HPDE6-E6E7 (cell line): ENCODE results near the gene KRTAP5-11.
"Not testable (repeated sequence)": the region's sequence is repeated elsewhere in the genome, so short reads cannot be mapped to it uniquely, and the experiment has no call there.

ENCODE experiments used
- DNase-seq: peaks from one replicate; pipeline ENCODE4 v3.0.0; 2011; ENCODE audit warnings: missing footprints; ENCODE audit errors: extremely low spot score

KRTAP5-11 gene

DNA sequence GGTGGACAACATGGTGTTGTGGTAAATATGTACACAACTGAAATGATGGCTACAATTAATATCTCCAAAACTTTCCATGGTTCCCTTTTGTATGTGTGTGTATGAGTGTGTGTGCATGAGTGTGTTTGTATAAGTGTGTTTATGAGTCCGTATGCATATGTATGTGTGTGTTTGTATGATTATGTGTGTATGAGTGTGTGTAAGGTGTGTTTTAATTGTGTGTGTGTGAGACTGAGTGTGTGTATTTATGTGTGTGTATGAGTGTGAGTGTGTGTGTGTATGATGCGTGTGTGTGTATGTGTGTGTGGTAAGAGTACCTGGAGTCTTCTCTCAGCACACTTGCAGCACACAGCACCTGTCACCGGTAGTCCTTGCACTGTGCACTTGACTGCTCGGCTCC is 26.7 kb downstream of the KRTAP5-11 start:
- no peak for DNase-seq

DNA sequence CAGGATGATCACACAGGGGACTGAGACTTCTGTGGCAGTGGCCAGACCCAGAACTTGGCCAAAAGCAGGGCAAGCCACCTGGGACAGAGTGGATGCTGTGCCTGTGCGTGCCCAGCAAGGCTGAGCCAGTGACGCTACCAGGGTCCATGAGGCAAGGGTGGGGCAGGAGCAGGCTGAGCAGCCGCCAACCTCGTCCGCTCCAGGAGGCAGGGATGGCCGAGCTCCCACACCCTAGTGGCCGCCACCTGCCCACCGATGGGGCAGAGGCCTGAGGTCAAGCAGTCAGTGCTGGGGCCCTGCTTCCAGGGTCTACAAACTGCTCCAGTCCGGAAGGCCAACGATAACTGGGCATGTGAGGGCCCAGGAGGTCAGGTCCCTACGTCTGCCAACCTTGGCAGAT is 27.2 kb downstream of the KRTAP5-11 start:
- DNase-seq = no peak

DNA sequence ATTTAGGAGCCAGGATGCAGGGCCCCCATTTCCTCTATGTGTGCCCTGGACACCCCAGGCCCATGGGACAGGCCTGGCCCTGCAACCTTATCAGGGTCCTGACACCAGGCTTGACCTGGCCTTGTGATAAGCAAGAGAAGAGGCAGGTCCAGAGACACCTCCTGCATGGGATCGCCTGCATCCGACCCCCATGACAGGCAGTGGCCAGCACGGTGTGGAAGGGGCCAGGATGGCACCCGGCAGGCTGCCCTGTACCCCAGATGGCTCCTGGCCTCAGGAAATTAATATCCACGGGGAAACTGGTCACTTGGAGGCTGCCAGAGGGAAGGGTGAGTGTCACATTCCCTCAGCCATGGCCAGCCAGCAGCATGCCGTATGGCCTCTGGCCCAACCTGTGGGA is 27.7 kb downstream of the KRTAP5-11 start:
- DNase-seq = no peak

DNA sequence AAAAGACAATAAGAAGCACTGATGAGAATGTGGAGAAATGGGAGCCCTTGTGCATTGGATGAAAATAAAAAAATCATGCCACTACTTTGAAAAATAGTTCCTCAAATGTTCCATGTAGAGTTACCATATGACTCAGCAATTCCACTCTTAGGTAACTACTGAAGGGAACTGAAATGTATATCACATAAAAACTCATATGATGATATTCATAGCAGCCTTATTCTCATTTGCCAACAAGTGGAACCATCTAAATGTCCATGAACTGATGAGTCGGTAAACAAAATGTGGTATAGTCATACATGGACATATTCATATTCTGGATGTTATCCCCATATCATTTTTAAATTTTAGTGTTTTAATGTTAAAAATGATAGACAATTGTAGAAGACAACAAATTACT is 31.0 kb downstream of the KRTAP5-11 start:
- no peak for DNase-seq

- no peak for DNase-seq
Measured at GRCh38 chr11:71548716-71549151, 33.9 kb downstream of the KRTAP5-11 start.

DNA sequence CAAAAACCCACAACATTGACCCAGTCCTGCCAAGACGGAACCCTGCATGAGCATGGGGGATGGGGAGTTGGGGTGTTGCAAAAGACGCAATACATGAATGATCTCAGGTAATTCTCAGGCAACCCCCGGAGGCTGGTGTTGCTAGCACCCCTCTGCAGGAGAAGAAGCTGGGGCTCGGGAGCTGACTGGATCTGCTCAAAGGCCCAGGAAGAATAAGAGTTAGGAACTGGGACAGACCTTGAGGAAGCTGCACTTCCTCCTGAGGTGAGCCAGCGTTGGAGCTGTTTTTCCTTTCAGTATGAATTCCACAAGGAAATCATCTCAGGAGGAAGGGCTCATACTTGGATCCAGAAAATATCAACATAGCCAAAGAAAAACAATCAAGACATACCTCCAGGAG is 34.6 kb downstream of the KRTAP5-11 start, which contains the start of gene KRTAP5-9:
Gene KRTAP5-9, plus strand, starts transcription at position 301 of the 400 bp plus-strand sequence. CDS start 238 bp downstream, outside the sequence.
- no peak for DNase-seq

DNA sequence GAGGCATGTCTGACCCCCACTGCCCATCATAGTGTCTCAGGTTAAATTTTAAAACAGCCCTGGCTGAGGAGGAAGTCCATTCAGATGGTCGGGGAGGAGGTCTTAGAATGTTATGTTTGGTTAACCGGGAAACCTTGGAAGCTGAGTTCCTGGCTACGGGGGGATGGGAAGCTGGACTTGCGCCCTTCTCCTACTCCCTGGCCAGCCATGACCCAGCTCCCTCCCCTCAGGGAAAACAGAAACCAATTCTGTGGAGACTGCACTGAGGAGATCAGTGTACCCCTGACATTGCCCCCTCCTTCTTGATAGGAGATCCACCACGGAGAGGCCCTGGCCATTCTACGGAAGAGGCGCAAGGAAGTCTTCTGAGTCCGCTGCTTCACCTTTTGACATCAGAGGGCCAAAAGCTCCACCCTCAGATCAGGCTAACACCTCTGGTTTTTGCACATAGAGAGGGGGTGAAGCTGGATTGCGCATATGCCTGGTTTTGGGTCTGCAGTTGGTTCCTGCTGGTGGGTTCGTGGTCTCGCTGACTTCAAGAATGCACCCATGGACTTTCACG is 37.2 kb downstream of the KRTAP5-11 start:
- DNase-seq = no peak

DNA sequence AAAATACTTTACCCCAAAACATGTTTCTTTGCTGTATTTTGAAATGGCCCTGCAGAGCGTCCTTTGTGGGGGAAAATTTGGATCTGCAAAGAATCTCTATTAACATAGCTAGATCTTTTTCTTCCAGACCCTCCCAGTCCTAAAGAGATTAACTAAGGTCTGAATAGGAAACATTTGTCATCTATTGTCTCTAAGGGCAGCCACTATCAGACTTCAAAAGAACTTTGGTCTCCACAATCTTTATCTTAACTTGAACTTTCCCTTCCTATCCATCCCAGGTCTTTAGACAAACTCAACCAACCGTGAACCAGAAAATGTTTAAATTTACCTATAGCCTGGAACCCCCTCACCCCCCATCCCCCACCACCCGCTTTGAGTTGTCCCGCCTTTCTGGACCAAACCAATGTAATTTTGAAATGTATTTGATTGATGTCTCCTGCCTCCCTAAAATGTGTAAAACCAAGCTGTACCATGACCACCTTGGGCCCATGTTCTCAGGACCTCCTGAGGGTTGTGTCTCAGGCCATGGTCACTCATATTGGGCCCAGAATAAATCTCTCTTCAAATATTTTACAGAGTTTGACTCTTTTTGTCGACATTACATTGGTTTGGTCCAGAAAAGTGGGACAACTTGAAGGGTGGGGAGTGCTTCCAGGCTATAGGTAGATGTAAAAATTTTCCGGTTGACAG is 38.0 kb downstream of the KRTAP5-11 start:
- no peak for DNase-seq

DNA sequence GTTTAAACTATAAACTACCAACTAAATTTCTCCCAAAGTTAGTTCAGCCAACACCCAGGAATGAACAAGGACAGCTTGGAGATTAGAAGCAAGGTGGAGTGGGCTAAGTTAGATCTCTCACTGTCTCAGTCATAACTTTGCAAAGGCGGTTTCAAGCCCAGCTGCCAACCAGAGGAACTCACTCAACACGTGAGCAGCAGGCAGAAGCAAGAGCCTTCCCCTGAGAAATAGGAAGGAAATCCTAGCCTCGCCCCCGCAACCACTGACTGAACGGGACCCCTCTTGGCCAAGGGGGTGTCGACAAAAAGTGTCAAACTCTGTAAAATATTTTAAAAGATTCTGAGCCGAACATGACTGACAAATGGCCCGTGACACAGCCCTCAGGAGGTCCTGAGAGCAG is 38.8 kb downstream of the KRTAP5-11 start:
- no peak for DNase-seq

DNA sequence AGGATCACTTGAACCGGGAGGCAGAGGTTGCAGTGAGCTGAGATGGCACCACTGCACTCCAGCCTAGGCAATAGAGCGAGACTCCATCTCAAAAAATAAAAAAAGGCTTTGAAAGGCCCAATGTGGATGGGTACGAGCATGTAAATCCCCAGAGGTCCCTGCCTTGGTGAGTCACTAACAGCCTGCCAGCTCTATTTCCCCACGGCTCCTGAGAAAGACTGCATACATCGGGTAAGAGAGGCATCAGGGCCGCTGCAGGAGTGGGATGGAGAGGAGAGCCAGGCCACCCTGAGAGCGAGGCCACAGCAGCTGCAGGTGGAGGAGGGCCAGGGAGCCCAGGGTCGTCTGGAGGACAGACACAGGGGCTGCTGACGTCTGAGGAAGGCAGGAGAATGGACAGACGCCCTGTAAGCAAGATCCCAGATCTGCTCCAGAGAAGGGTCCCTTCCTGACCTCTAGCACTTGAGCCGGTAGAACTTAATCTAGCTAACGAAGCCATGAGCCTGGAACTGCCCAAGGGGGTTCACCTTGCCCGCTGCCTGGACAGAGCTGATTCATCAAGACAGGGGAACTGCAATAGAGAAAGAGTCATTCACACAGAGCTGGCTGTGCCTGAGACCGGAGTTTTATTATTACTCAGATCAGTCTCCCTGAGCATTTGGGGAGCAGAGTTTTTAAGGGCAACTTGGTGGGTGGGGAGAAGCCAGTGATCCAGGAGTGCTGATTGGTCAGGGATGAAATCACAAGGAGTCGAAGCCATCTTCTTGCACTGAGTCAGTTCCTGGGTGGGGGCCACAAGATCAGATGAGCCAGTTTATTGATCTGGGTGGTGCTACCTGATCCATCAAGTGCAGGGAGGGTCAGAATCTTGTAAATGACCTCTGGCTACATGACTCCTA is 39.5 kb downstream of the KRTAP5-11 start:
- no peak for DNase-seq

GRCh38 chr11:71542382-71542781 is 40.3 kb downstream of the KRTAP5-11 start:
- DNase-seq = no peak

GRCh38 chr11:71540521-71541304 is 42.0 kb downstream of the KRTAP5-11 start:
- DNase-seq = not testable (repeated sequence)

- not testable (repeated sequence) for DNase-seq
Measured at GRCh38 chr11:71539971-71540370, 42.7 kb downstream of the KRTAP5-11 start.

- DNase-seq = no peak
Measured at GRCh38 chr11:71539017-71539416, 43.7 kb downstream of the KRTAP5-11 start.

DNA sequence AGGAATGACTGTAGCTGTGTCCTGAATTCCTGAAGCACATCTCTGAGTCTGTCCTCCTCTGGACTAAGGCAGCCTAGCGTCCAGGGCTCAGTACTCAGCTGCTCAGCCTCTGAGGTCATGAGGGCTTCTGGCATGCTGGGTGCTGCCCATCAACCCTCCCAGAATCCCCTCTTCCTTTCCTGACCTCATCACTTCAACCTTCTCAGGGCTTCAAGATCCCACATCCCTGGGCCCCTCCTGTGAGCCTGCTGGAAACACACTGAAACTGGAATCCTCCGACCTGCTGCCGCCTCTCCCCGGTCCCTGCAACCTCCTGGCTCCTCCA is 44.0 kb downstream of the KRTAP5-11 start:
- DNase-seq = no peak

DNA sequence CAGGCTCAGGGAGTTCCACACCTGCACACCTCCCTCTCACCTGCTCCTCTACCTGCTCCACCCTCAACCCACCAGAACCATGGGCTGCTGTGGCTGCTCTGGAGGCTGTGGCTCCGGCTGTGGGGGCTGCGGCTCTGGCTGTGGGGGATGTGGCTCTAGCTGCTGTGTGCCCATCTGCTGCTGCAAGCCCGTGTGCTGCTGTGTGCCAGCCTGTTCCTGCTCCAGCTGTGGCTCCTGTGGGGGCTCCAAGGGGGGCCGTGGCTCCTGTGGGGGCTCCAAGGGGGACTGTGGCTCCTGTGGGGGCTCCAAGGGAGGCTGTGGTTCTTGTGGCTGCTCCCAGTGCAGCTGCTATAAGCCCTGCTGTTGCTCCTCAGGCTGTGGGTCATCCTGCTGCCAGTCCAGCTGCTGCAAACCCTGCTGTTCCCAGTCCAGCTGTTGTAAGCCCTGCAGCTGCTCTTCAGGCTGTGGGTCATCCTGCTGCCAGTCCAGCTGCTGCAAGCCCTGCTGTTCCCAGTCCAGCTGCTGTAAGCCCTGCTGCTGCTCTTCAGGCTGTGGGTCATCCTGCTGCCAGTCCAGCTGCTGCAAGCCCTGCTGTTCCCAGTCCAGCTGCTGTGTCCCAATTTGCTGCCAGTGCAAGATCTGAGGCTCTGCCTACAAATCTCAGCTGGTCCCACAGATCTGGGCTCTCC is 44.6 kb downstream of the KRTAP5-11 start, which contains the start of gene KRTAP5-8:
Gene KRTAP5-8, plus strand, starts transcription at position 49 of the 689 bp plus-strand sequence. Its CDS starts 31 bp downstream, at position 80.
- DNase-seq = not testable (repeated sequence)

DNA sequence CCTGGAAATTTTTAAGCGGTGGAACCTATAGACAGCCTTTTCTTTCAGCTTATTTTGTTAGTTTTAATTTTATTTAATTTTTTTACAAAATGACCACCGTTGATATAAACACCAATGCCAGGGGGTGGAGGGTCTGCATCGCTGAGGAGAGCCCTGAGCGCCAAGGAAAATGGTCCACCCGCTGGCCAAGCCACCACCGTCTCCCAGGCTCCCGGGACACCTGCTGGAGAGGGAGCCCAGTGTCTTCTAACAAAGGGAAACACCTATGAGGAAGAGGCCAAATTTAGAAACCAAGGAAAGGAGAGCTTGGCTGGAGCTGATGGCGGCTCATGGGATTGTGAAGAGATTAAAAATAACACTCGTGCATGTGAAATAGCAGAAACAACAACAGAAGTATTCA is 45.1 kb downstream of the KRTAP5-11 start:
- no peak for DNase-seq

DNA sequence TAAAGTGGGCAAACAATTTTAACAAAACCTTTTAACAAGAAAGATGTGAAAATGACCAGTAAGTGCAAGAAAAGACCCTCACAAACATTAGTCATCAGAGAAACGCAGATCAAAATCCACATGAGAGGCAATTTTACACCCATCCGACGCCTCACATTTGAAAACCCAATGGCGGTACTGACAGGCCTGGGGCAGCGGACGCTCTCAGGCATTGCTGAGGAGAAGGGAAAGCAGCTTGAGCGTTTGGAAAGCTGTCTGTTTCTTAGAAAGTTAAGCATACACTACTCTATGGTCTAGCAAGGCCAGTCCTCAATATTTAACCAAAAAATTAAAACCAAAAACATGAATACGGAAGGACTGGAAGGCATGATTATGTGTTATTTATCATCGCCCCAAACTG is 46.9 kb downstream of the KRTAP5-11 start:
- no peak for DNase-seq

DNA sequence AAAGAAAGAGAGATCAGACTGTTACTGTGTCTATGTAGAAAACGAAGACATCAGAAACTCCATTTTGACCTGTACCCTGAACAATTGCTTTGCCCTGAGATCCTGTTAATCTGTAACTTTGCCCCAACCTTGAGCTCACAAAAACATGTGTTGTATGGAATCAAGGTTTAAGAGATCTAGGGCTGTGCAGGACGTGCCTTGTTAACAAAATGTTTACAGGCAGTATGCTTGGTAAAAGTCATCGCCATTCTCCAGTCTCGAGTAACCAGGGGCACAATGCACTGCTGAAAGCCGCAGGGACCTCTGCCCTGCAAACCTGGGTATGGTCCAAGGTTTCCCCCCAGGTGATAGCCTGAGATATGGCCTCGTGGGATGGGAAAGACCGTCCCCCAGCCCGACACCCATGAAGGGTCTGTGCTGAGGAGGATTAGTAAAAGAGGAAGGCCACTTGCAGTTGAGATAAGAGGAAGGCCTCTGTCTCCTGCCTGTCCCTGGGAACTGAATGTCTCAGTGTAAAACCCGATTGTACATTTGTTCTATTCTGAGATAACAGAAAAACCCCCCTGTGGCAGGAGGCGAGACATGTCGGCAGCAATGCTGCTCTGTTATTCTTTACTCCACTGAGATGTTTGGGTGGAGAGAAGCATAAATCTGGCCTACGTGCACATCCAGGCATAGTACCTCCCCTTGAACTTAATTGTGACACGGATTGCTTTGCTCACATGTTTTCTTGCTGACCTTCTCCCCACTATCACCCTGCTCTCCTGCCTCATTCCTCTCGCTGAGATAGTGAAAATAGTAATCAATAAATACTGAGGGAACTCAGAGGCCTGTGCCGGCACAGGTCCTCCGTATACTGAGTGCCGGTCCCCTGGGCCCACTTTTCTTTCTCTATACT is 47.7 kb downstream of the KRTAP5-11 start:
- DNase-seq = not testable (repeated sequence)

- DNase-seq = no peak
Measured at GRCh38 chr11:71532036-71532610, 50.6 kb downstream of the KRTAP5-11 start.
